ENCODE data around the gene FIGNL1.
A peak's percentile ranks its signal among the peaks of the same experiment; 100 is the strongest.

Gene FIGNL1

GRCh38 chr7:50426280-50427045 lies 23.7 kb downstream of the FIGNL1 start:
- DNase-seq: no peak

GRCh38 chr7:50425318-50425717 lies 24.8 kb downstream of the FIGNL1 start:
- DNase-seq: no peak

DNA sequence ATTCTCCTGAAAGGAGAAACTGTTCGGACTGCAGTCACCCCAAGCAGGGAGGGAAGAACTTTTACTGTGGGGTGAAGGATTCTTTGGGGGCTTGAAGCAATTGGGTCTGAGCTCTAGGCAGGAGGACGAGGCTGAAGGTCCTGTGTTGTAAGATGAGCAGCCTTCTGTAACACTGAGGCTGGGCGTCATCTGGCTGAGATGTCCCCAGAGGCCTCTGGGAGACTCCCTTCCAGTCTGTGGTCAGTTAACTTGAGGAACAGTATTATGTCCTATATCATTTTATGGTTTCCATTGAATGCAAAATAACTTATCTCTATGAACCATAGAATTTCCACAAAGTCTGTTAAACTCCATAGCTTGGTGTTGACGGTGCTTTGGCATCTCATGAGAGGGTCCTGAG lies 26.3 kb downstream of the FIGNL1 start:
- no peak for DNase-seq

DNA sequence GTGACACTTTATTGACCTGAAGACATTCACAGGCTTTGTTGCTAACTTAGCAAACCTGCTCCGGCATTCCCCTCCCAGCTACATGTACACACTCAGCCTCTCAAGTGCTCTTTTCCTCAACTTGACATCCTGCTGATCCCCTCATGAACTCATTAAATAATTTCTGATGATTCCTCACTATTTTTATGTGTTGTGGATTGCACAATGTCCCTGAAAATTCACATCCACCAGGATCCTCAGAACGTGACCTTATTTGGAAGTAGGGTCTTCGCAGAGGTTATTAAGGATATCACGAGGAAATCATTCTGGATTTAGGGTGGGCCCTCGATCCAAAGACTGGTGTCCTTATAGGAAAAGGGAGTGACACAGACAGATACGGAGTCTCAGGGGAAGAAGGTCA lies 27.3 kb downstream of the FIGNL1 start:
- no peak for DNase-seq

GRCh38 chr7:50421043-50421442 lies 29.1 kb downstream of the FIGNL1 start:
- DNase-seq: no peak

GRCh38 chr7:50418526-50419290 lies 31.4 kb downstream of the FIGNL1 start:
- DNase-seq: no peak

- peak; percentile 78 to 84 for DNase-seq
Measured at GRCh38 chr7:50418086-50418515, 32.0 kb downstream of the FIGNL1 start.

DNA sequence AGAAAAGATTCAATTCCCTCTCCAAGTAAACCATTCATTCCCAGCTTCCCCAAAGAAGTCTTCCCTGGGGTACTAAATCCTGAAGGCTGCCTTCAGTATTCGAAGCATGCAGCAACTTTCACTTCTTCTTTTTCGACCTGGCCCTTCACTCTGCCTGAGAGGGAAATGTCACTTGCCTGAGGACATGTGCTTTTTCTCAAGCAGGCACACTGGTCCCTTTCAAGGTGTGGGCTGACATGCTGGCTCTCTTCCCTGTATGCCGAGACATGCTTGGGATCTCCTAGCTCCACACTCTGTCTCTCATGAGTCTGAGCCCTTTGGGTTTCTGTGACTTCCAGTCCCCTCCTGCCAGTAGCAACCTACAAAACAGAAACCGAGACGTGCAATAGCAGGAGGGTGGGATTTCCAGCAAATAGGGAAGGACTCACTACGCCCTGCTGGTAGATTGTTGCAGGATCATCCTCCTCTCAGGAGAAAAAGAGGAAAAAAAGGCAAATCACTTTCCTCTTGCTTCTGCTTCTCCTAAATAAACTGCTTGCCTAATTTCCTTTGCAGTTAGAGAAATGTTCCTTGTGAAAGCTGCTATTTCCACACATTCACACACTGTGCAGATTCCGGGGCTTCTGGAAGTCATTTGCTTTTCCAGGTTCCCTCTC lies 33.5 kb downstream of the FIGNL1 start:
- DNase-seq: no peak

GRCh38 chr7:50415844-50416364 lies 34.2 kb downstream of the FIGNL1 start:
- DNase-seq: no peak

DNA sequence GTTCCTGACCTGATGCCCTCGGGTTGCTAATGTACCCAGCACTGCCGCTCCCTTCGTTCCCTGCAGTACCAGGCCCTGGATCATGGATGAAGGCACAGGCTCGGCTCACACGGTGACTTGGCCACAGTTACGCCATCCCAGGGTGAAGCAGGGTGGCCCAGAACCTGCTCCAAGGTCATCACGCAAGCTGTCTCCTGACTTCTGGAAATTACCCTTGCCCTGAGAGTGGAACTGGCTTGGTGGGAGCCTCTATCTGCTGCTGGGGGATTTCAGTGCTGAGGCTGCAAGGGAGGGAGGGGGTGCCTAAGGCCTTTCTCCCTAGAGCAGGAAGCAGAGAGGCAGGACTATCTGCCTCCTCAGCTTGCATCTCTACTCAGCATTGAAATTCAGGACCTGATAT lies 36.6 kb downstream of the FIGNL1 start:
- DNase-seq: no peak

GRCh38 chr7:50412973-50413372 lies 37.2 kb downstream of the FIGNL1 start:
- DNase-seq: no peak

GRCh38 chr7:50411332-50411731 lies 38.8 kb downstream of the FIGNL1 start:
- DNase-seq: no peak

- DNase-seq: no peak
Measured at GRCh38 chr7:50409856-50410745, 40.0 kb downstream of the FIGNL1 start.

DNA sequence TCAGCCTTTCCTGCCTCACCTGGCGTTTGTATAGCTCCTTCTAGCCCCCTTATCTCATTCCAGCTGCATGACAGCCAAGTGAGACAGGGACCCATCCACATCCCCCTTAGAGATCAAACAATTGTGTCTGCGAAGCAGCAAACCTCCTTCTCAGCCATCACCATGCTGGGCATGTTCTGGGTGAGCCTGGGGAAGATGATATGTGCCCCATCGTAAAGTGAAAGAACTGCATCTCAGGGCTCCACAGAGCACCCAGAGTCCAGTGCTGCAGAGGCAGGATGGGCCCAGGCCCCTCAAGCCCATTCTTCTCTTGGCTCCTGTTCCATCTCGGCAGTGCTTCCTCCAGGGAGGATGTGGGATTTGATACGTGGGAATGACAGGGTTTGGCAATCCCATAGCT lies 43.2 kb downstream of the FIGNL1 start:
- no peak for DNase-seq

DNA sequence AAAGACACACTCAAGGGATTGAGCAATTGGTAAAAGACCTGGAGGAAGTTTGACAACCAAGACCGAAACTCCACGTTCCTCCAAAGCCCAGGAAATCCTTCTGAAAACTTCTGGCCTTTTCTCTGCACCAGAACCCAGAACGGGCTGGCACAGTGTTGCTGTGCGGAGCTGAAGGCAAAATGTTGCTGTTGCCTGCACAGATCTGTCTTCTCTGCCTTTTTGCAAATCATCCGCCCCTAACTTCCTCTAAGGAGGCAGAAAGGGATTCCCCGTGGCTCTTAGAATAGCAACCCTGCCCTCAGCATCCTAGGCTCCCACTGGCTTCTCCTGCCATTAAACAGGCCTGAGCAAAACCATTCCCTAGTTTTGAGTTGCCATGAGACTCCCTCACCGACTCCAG lies 44.9 kb downstream of the FIGNL1 start:
- no peak for DNase-seq

DNA sequence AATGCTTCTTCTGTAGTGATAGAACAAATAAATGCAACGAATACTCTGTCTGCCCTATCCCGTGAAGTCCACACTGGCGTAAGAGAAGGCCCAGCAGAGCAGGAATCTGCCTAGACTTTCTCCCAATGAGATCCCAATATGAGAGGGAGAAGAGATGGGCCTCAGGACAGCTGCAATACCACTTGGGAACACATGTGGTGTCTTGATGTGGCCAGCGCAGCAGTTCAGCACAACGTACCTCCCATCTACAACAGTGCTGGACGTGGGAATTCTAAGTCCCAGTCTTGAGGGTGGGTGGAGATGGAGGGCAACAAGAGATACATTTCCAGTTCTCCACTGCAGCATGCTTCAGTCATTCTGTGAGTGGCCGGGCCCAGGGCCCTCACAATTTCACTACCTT lies 45.8 kb downstream of the FIGNL1 start:
- no peak for DNase-seq

DNA sequence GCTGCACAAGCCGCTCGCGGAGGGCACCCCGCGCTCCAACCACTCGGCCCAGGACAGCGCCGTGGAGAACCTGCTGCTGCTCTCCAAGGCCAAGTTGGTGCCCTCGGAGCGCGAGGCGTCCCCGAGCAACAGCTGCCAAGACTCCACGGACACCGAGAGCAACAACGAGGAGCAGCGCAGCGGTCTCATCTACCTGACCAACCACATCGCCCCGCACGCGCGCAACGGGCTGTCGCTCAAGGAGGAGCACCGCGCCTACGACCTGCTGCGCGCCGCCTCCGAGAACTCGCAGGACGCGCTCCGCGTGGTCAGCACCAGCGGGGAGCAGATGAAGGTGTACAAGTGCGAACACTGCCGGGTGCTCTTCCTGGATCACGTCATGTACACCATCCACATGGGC lies 50.0 kb downstream of the FIGNL1 start:
- DNase-seq: no peak

DNA sequence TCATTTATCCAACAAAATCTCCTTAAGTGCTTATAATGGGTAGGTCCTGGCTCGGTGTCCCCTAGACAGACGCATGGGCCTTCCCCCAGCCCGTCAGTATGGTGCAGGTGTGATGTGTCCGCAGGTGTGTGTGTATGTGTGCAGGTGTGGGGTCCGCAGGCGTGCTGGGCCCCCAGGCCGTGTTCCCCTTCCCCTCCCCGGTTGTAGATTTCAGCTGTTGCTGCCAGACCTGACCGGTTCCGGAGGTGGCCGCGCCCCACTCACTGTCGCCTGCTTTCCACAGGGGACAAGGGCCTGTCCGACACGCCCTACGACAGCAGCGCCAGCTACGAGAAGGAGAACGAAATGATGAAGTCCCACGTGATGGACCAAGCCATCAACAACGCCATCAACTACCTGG lies 50.5 kb downstream of the FIGNL1 start:
- no peak for DNase-seq

- no peak for DNase-seq
Measured at GRCh38 chr7:50399206-50399605, 50.9 kb downstream of the FIGNL1 start.

DNA sequence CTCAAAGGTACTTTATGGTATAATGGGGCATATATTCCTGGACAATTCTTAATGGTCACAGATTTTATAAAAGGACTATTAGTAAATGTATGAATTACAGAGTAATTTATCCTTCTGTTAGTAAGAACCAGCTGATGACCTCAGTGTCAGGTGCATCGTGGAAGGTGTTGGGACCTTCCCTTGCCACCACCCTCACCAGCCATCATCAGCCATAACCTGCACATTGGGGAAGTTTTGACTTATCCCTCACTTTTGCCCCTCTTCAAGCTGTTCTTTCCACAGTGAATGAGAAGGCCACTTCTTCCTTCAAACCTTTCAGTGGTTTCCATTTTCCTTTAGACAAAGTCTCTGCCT lies 52.2 kb downstream of the FIGNL1 start:
- DNase-seq: no peak

DNA sequence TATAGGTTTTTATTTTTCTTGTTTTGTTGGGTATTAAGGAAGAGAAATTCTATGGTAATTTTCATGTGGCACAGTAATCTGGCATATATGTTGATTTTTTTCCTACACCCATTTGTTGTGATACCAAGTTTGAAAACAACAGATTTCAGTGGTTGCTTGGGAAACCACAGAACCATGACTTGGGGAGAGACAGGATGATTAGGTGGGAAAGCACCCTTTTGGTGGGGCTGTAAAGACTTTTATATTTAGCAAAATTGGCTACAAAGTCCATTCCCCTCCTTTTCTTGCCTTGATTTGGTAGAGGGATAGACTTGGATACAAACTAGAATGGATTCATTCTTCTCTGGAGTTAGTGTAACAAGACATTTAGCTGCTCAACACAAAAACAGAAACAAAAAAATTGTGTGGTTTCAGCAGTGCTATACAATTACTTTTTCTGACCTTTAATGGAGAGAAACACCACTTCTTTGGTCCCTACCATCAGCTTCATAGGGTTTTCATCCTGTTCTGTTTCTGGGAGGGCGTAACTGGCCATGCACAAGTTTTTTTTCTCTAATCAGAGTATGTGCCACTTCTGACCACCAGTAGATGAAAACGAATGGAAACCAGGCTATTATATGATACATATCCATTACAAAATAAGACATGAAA lies 52.7 kb downstream of the FIGNL1 start:
- DNase-seq: no peak

GRCh38 chr7:50396856-50397255 lies 53.3 kb downstream of the FIGNL1 start:
- no peak for DNase-seq
